ENCODE data around the gene DPYSL4. TPM values are rescaled to one million over a fixed set of nuclear protein-coding genes. Genes with fewer than 3 reads are reported as not detected.

Gene DPYSL4
- total RNA-seq: 1 to 10 TPM in 1 of 2 experiments, under 1 TPM in 1; 0.58 to 1.8 TPM
- polyA plus RNA-seq: under 1 TPM; 0.21 to 0.24 TPM

- Histone ChIP-seq H3K36me3 (ENCODE audit: insufficient read depth, low read length) (no peaks in the 10 kb centered on the region), H3K4me1 (ENCODE audit: insufficient read depth, low read length) (peaks cover 15% of the 10 kb centered on the region), H3K27me3 (ENCODE audit: insufficient read depth, low read length) (peaks cover 26% of the 10 kb centered on the region), H3K27ac (ENCODE audit: low read depth, low read length) (no peak within 1 kb of the TSS), H3K9me3 (ENCODE audit: control insufficient read depth in 1 of 2, low read length in 2 of 2) (no peaks in the 10 kb centered on the region), H3K4me3 (ENCODE audit: low read length in 2 of 2) (peak within 1 kb of the TSS in 1 of 2 donors; percentile 19)
- peak within 1 kb of the TSS in 5 of 8 donors; percentile 28 to 75 (median 68) for H3K4me3 Mint-ChIP-seq
- no peaks in the 10 kb centered on the region for H3K36me3 Mint-ChIP-seq
- POLR2A ChIA-PET (ENCODE audit: partially characterized antibody): no interaction called here
- peaks cover 0 to 13% (median 7%) of the 10 kb centered on the region in 4 donors for H3K4me1 Mint-ChIP-seq
- intact Hi-C loops (cut with micrococcal nuclease): loop anchor here (10.0 kb wide), 1 partner anchor 148 kb away; the partner anchor contains the start of gene LRRC27
- H3K27ac Mint-ChIP-seq: peak within 1 kb of the TSS in 3 of 7 donors; percentile 38 to 84 (median 84)
- DNase-seq: peak in 2 of 5 donors; percentile 35 to 57
- peaks cover 0 to 3% (median 0%) of the 10 kb centered on the region in 8 donors for H3K9me3 Mint-ChIP-seq
- CTCF ChIA-PET (ENCODE audit: partially characterized antibody): no interaction called here
- H3K27me3 Mint-ChIP-seq: peaks cover 37 to 41% of the 10 kb centered on the region in 2 donors
These were observed at the start of gene DPYSL4 for GRCh38 chr10:132186488-132187429. Gene DPYSL4 (plus strand): TSS chr10:132186948. CDS start chr10:132187064, 116 bp downstream.

- POLR2A ChIA-PET (ENCODE audit: partially characterized antibody): no interaction called here
- Histone ChIP-seq H3K9me3 (ENCODE audit: control insufficient read depth in 1 of 2, low read length in 2 of 2) (no peaks in the 10 kb centered on the region), H3K4me1 (ENCODE audit: insufficient read depth, low read length) (no peaks in the 10 kb centered on the region), H3K4me3 (ENCODE audit: low read length in 2 of 2) (no peak overlapping the region), H3K27me3 (ENCODE audit: insufficient read depth, low read length) (no peaks in the 10 kb centered on the region), H3K36me3 (ENCODE audit: insufficient read depth, low read length) (no peaks in the 10 kb centered on the region), H3K27ac (ENCODE audit: low read depth, low read length) (no peak overlapping the region)
- intact Hi-C loops (cut with micrococcal nuclease): no loop called here
- peak overlapping the region in 1 of 7 donors; percentile 13 for H3K27ac Mint-ChIP-seq
- H3K9me3 Mint-ChIP-seq: no peaks in the 10 kb centered on the region
- H3K27me3 Mint-ChIP-seq: peaks cover 5 to 6% of the 10 kb centered on the region in 2 donors
- no peak for DNase-seq
- CTCF ChIA-PET (ENCODE audit: partially characterized antibody): no interaction called here
- peaks cover 0 to 1% (median 0%) of the 10 kb centered on the region in 4 donors for H3K4me1 Mint-ChIP-seq
- H3K36me3 Mint-ChIP-seq: no peaks in the 10 kb centered on the region
- H3K4me3 Mint-ChIP-seq: no peak overlapping the region
These were observed 49.4 kb upstream of the DPYSL4 start for GRCh38 chr10:132137111-132138072.

- H3K27me3 ChIP-seq (ENCODE audit: insufficient read depth, low read length): no peaks in the 10 kb centered on the region
- Mint-ChIP-seq H3K4me3 (no peak overlapping the region), H3K27me3 (peaks cover 4 to 5% of the 10 kb centered on the region in 2 donors), H3K9me3 (no peaks in the 10 kb centered on the region), H3K36me3 (no peaks in the 10 kb centered on the region), H3K27ac (no peak overlapping the region), H3K4me1 (peaks cover 0 to under 1% (median 0%) of the 10 kb centered on the region in 4 donors)
- H3K9me3 ChIP-seq (ENCODE audit: control insufficient read depth in 1 of 2, low read length in 2 of 2): no peaks in the 10 kb centered on the region
- no peaks in the 10 kb centered on the region for H3K4me1 ChIP-seq (ENCODE audit: insufficient read depth, low read length)
- H3K36me3 ChIP-seq (ENCODE audit: insufficient read depth, low read length): no peaks in the 10 kb centered on the region
- no peak overlapping the region for H3K4me3 ChIP-seq (ENCODE audit: low read length in 2 of 2)
- no peak for DNase-seq
- intact Hi-C loops (cut with micrococcal nuclease): no loop called here
- ChIA-PET POLR2A (ENCODE audit: partially characterized antibody) (no interaction called here), CTCF (ENCODE audit: partially characterized antibody) (no interaction called here)
- no peak overlapping the region for H3K27ac ChIP-seq (ENCODE audit: low read depth, low read length)
These were observed 48.6 kb upstream of the DPYSL4 start for GRCh38 chr10:132138133-132138532.

- H3K27ac Mint-ChIP-seq: no peak overlapping the region
- H3K9me3 Mint-ChIP-seq: no peaks in the 10 kb centered on the region
- Histone ChIP-seq H3K4me1 (ENCODE audit: insufficient read depth, low read length) (no peaks in the 10 kb centered on the region), H3K4me3 (ENCODE audit: low read length in 2 of 2) (no peak overlapping the region), H3K27ac (ENCODE audit: low read depth, low read length) (no peak overlapping the region), H3K36me3 (ENCODE audit: insufficient read depth, low read length) (no peaks in the 10 kb centered on the region), H3K27me3 (ENCODE audit: insufficient read depth, low read length) (no peaks in the 10 kb centered on the region), H3K9me3 (ENCODE audit: control insufficient read depth in 1 of 2, low read length in 2 of 2) (no peaks in the 10 kb centered on the region)
- H3K36me3 Mint-ChIP-seq: no peaks in the 10 kb centered on the region
- CTCF ChIA-PET (ENCODE audit: partially characterized antibody): no interaction called here
- POLR2A ChIA-PET (ENCODE audit: partially characterized antibody): no interaction called here
- intact Hi-C loops (cut with micrococcal nuclease): no loop called here
- H3K4me1 Mint-ChIP-seq: no peaks in the 10 kb centered on the region
- DNase-seq: no peak
- H3K4me3 Mint-ChIP-seq: no peak overlapping the region
- peaks cover 3 to 5% of the 10 kb centered on the region in 2 donors for H3K27me3 Mint-ChIP-seq
These were observed 48.2 kb upstream of the DPYSL4 start for GRCh38 chr10:132138596-132138995.

- CTCF ChIA-PET (ENCODE audit: partially characterized antibody): no interaction called here
- intact Hi-C loops (cut with micrococcal nuclease): no loop called here
- Mint-ChIP-seq H3K9me3 (no peaks in the 10 kb centered on the region), H3K4me1 (no peaks in the 10 kb centered on the region), H3K27ac (no peak overlapping the region), H3K36me3 (no peaks in the 10 kb centered on the region), H3K27me3 (peaks cover 0 to 2% of the 10 kb centered on the region in 2 donors), H3K4me3 (no peak overlapping the region)
- no peak overlapping the region for H3K4me3 ChIP-seq (ENCODE audit: low read length in 2 of 2)
- H3K4me1 ChIP-seq (ENCODE audit: insufficient read depth, low read length): no peaks in the 10 kb centered on the region
- no peaks in the 10 kb centered on the region for H3K9me3 ChIP-seq (ENCODE audit: control insufficient read depth in 1 of 2, low read length in 2 of 2)
- H3K27ac ChIP-seq (ENCODE audit: low read depth, low read length): no peak overlapping the region
- H3K36me3 ChIP-seq (ENCODE audit: insufficient read depth, low read length): no peaks in the 10 kb centered on the region
- POLR2A ChIA-PET (ENCODE audit: partially characterized antibody): no interaction called here
- no peaks in the 10 kb centered on the region for H3K27me3 ChIP-seq (ENCODE audit: insufficient read depth, low read length)
- no peak for DNase-seq
These were observed 47.2 kb upstream of the DPYSL4 start for GRCh38 chr10:132139526-132139925.

GRCh38 chr10:132140167-132140925 lies 46.4 kb upstream of the DPYSL4 start:
- intact Hi-C loops (cut with micrococcal nuclease): no loop called here
- H3K27me3 Mint-ChIP-seq: peaks cover 0 to 2% of the 10 kb centered on the region in 2 donors
- Histone ChIP-seq H3K27ac (ENCODE audit: low read depth, low read length) (no peak overlapping the region), H3K4me3 (ENCODE audit: low read length in 2 of 2) (no peak overlapping the region), H3K27me3 (ENCODE audit: insufficient read depth, low read length) (no peaks in the 10 kb centered on the region), H3K36me3 (ENCODE audit: insufficient read depth, low read length) (no peaks in the 10 kb centered on the region), H3K9me3 (ENCODE audit: control insufficient read depth in 1 of 2, low read length in 2 of 2) (no peaks in the 10 kb centered on the region), H3K4me1 (ENCODE audit: insufficient read depth, low read length) (no peaks in the 10 kb centered on the region)
- ChIA-PET POLR2A (ENCODE audit: partially characterized antibody) (no interaction called here), CTCF (ENCODE audit: partially characterized antibody) (no interaction called here)
- no peaks in the 10 kb centered on the region for H3K36me3 Mint-ChIP-seq
- no peak overlapping the region for H3K4me3 Mint-ChIP-seq
- H3K27ac Mint-ChIP-seq: no peak overlapping the region
- H3K4me1 Mint-ChIP-seq: no peaks in the 10 kb centered on the region
- no peak for DNase-seq
- H3K9me3 Mint-ChIP-seq: no peaks in the 10 kb centered on the region
